ENCODE data around the gene CPSF2. TPM values are rescaled to one million over a fixed set of nuclear protein-coding genes. Genes with fewer than 3 reads are reported as not detected.

Gene CPSF2
- total RNA-seq, 1 donor from 2014 or later: 116 TPM

- H3K36me3 Mint-ChIP-seq: peaks cover 13% of the 10 kb centered on the region
- Histone ChIP-seq H3K27ac (no peak overlapping the region), H3K4me2 (no peak overlapping the region), H2AFZ (replicated peaks) (no peak overlapping the region), H3K36me3 (peaks cover 6% of the 10 kb centered on the region), H4K20me1 (ENCODE audit: low read depth) (peaks cover 8% of the 10 kb centered on the region), H3K9me3 (ENCODE audit: low read depth) (no peaks in the 10 kb centered on the region), H3K4me3 (no peak overlapping the region), H3F3A (ENCODE audit: low read depth) (no peaks in the 10 kb centered on the region), H3K27me3 (no peaks in the 10 kb centered on the region), H3K4me1 (no peaks in the 10 kb centered on the region), H3K79me2 (ENCODE audit: low read depth) (peaks cover 17% of the 10 kb centered on the region), H3K9ac (no peak overlapping the region)
- no peaks in the 10 kb centered on the region for H3K9me3 Mint-ChIP-seq
- DNase-seq (ENCODE audit: low spot score): peak; percentile 10
- no peaks in the 10 kb centered on the region for H3K4me1 Mint-ChIP-seq
- H3K27me3 Mint-ChIP-seq (ENCODE audit: insufficient read depth, low read depth): peaks cover 3% of the 10 kb centered on the region
- H3K4me3 Mint-ChIP-seq: no peak overlapping the region
- TF ChIP-seq CTCF (IDR thresholded peaks at IDR 0.05) (peak; percentile 35), EZH2 (IDR thresholded peaks at IDR 0.05) (no peak)
- no peak overlapping the region for H3K27ac Mint-ChIP-seq
Measured at GRCh38 chr14:92093320-92093719, 28.4 kb upstream of the CPSF2 start.

GRCh38 chr14:92099802-92100201 is 22.0 kb upstream of the CPSF2 start:
- Histone ChIP-seq H4K20me1 (ENCODE audit: low read depth) (peaks cover 69% of the 10 kb centered on the region), H3K9ac (no peak overlapping the region), H3K4me3 (no peak overlapping the region), H3K4me1 (no peaks in the 10 kb centered on the region), H3K4me2 (no peak overlapping the region), H3K9me3 (ENCODE audit: low read depth) (no peaks in the 10 kb centered on the region), H3K27ac (no peak overlapping the region), H3K79me2 (ENCODE audit: low read depth) (peaks cover 82% of the 10 kb centered on the region), H3F3A (ENCODE audit: low read depth) (no peaks in the 10 kb centered on the region), H3K27me3 (no peaks in the 10 kb centered on the region), H2AFZ (replicated peaks) (no peak overlapping the region), H3K36me3 (peaks cover 1% of the 10 kb centered on the region)
- H3K36me3 Mint-ChIP-seq: peaks cover 5% of the 10 kb centered on the region
- H3K27ac Mint-ChIP-seq: no peak overlapping the region
- TF ChIP-seq EZH2 (IDR thresholded peaks at IDR 0.05) (no peak), EZH2phosphoT487 (IDR thresholded peaks at IDR 0.05) (no peak), CTCF (IDR thresholded peaks at IDR 0.05) (no peak)
- no peak for DNase-seq (ENCODE audit: low spot score)
- no peaks in the 10 kb centered on the region for H3K9me3 Mint-ChIP-seq
- no peak overlapping the region for H3K4me3 Mint-ChIP-seq
- peaks cover 3% of the 10 kb centered on the region for H3K27me3 Mint-ChIP-seq (ENCODE audit: insufficient read depth, low read depth)
- peaks cover under 1% of the 10 kb centered on the region for H3K4me1 Mint-ChIP-seq

- Mint-ChIP-seq H3K27me3 (ENCODE audit: insufficient read depth, low read depth) (no peaks in the 10 kb centered on the region), H3K36me3 (peaks cover under 1% of the 10 kb centered on the region), H3K4me1 (peaks cover 13% of the 10 kb centered on the region), H3K9me3 (no peaks in the 10 kb centered on the region), H3K4me3 (peak overlapping the region; percentile 15), H3K27ac (no peak overlapping the region)
- H3K9ac ChIP-seq: no peak overlapping the region
- H3K27ac ChIP-seq: no peak overlapping the region
- H3K79me2 ChIP-seq (ENCODE audit: low read depth): peaks cover 79% of the 10 kb centered on the region
- peaks cover 13% of the 10 kb centered on the region for H3F3A ChIP-seq (ENCODE audit: low read depth)
- no peak overlapping the region for H3K4me3 ChIP-seq
- DNase-seq (ENCODE audit: low spot score): no peak
- TF ChIP-seq EZH2 (IDR thresholded peaks at IDR 0.05) (no peak), EZH2phosphoT487 (IDR thresholded peaks at IDR 0.05) (no peak), CTCF (IDR thresholded peaks at IDR 0.05) (no peak)
- no peaks in the 10 kb centered on the region for H3K27me3 ChIP-seq
- H3K36me3 ChIP-seq: no peaks in the 10 kb centered on the region
- H2AFZ ChIP-seq (replicated peaks): no peak overlapping the region
- no peak overlapping the region for H3K4me2 ChIP-seq
- H3K9me3 ChIP-seq (ENCODE audit: low read depth): no peaks in the 10 kb centered on the region
- H4K20me1 ChIP-seq (ENCODE audit: low read depth): peaks cover 69% of the 10 kb centered on the region
- H3K4me1 ChIP-seq: peaks cover 10% of the 10 kb centered on the region
Measured at GRCh38 chr14:92103363-92103989, 18.3 kb upstream of the CPSF2 start.
